ENCODE measurements around the gene EGFL7.
"Not testable (repeated sequence)": the region's sequence is repeated elsewhere in the genome, so short reads cannot be mapped to it uniquely, and the experiment has no call there.

EGFL7 gene

DNA sequence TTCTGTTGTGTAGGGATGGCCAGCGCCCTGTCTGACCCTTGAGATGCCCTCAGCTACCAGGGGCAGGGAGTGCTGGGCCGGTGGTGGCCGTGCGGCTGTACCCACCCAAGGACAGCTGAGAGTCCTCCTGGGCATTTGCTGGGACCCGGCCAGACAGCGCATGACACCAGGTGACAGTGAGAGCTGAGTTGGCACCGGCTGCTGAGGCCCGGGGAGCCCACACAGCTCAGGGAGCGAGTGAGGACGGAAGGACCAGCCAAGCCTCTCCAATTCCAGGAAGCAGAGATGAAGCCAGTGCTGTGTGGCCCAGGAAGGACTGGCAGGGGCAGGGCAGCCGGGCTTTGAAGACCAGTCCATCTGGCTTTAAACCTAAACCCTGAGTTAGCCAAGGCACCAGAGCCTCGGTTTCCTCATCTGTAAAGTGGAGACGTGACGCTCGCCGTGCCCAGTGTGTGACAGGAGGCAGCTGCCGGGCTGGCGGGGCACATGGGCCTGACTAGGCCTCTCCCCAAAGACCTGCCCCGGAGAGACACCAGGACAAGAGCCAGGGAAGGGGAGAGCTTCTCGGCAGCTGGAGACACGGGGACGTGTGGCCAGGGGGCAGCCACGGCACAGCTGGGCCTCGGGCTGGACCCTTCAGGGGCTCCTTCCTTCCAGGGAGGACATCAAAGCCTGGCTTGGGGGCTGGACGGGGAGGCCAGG lies 27.5 kb downstream of the EGFL7 start:
- DNase-seq, result no peak

DNA sequence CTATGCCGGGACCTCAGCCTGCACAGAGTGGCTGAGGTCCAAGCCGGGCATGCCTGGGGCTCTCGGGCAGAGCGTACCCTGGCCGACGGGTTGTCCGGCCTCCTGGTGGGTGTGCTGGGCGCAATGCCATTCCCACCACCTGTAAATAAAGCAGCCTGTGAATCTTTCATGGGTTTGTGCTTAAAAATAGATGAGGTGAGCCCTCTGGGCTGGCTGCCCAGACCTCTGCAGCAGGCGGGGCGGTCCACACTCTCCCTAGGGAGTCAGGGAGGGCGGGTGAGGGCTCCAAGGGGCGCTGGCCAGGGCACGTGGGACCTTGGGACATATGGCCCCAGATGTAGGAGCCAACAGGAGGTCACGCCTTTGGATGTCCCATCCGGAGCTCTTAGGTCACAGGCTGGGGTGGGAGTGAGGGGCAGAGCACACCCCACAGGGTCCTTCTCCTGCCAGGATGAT lies 28.1 kb downstream of the EGFL7 start:
- no peak for DNase-seq

DNA sequence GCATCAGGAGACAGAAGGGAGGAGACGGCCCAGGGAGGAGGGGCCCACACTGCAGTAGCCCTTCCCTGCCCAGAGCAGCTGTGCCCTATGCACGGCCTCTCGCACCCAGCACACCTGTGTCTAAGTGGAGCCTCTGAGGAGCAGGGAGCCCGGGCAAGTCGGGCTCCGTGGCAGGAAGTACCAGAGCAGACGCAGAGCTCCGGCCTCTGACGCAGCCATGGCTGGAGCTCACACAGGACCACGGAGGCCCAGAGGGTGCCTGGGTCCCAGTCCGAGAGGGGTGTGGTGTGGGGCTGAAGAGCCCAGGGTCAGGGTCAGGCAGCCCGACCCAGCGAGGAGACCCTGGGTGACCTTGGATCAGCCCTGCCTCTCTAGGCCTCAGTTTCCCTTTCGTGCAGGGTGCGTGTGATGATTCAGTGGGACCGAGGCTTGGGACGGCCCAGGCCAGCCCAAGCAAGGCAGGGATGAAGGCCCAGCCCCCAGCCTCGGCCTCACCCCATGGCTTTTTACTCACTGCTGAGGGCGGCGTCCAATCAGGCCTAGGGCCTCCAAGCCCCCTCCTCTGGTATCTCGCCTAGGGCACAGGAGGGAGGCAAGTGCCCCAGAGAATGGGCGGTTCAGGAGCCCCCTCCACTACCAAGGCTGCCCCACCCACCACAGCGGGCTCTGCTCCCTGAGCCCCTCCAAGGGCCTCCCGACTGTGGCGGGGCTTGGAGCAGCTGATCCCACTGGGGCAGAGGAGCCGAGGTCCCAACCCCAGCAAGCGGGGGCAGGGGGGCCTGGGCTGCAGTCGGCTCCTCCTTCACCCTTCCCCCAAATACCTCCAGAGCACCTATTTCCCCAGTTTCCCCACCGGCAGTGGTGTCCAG lies 28.8 kb downstream of the EGFL7 start:
- DNase-seq, result no peak

DNA sequence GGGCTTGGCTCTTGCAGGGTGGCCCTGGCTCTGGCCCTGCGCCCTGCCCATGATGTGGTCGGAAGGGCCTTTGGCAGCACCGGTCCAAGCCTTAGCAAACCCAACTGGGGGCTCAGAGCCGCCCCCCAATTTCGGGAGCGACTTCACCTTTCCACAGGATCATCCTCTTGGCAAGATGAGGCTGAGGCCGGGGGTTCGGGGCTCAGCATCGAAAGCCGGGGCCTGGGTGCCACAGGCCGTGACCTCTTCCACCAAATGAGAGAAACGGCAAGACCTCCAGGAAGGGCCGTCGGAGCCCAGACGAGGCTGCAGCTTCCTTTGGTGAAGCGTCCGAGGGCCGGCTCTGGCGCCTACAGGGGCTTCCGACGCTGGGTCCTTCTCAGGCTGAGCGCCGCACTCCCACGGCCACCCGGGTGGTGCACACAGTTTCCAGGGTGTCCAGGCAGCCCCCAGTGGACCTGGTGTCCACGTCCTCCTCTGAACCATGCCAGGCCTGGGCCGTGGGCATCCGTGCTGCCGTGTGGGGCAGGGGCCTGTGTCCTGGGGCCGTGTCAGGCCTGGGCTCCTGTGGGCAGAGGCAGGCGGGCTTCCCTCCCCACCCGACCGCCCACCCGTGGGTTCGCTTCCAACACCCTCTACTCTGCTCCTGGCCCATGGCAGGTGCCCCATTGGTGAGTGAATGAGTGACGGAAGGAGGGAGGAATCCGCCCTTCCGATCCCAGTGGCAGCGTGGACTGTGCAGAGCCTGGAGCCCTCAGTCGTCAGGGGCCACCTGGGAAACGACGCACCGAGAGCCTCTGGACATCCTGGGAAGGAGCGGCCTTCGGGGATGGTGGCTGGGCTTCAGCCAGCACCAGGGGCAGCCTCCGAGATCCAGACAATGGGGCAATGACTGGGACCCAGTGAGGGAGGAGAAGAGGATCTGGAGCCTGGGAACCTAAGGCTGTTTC lies 29.7 kb downstream of the EGFL7 start:
- DNase-seq, result no peak

DNA sequence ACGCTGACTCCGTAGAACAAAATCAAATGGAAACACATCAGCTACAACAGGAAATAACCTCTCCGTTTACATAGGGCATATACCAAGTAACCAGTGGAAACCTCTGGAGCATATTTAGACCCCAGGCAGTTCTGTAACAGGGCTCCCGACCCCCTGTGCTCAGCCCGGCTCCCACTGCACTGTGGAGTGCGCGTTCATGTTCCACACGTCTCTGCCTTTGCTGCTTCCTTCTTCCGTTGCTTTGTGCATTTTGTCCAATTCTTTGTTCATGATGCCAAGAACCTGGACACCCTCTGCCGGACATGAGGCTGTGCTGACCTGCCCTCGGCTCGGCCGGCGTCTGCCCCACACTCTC lies 30.4 kb downstream of the EGFL7 start:
- DNase-seq, result no peak

DNA sequence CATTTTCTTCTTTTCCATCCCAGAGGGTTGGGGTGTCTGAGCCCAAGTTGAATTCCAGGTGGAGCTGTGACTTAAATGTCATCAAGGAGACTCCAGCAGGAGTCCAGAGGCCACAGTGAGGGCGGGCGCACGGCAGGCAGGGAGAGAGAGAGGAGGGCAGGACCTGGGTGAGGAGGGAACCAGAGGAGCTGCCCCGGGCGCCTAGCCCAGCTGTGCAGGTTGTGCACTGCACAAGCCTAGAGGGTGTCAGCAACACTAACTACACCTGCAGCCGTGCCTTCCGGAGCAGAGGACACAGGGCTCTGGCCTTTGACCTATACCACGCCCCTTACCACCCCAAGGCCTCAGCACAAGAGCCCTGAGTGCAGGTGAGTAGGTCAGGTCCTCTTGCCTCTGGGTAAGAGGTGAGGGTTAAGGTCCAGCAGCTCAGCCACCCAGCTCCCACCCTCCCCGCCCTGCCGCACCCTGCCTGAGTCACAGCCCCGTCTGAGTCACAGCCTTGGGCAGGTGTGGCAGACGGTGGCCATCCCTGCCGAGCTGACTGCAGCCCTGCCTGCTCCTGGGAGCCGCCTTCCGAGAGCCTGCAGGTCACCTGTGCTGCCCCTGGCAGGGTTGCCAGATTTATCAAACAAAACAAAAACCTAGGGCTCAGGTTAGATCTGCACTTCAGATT lies 30.9 kb downstream of the EGFL7 start:
- no peak for DNase-seq

DNA sequence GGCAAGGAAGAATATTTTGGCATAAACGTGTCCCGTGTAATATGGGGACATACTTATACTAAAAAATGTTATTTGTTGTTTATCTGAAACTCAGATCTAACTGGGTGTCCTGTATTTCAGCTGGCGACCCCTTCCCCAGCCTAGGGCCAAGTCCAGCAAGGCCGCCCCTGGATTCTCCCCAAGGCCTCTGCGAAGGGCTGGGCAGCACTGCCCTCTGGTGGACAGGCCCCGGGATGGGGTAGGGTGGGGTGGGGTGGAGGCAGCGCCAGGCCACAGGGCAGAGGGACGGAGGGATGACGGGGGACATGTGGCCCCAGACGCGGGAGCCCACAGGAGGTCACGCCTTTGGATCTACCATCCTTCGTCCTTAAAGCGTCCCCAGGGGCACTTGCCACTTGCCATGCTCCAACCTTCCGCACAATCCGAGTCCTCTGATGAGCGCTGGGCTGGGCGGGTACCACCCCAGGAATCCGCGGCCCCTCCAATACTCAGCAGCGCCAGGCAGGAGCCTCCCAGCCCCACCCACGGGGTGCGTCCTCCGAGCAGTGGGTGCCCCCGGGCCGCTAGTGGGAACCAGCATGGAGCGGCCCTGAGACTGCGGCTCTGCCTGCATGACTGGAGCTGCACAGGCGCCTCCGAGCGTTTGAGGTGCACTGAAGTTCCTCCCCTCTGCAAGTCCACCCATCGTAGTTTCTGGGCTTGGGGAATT lies 31.6 kb downstream of the EGFL7 start:
- DNase-seq, result no peak

DNA sequence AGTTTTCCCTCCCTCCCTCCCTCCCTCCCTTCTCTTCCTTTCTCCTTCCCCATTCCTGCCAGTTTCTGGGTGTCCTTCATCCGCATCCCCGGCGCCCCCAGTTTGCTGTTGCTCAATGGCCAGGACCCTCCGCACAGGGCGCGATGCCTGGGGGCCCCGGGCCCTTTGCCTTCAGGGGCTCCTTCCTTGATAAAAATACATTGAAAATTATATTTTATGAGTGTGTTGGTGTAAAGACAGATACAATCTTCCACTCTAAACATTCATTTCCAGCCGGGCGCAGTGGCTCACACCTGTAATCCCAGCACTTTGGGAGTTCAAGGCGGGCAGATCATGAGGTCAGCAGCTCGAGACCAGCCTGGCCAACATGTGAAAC lies 32.1 kb downstream of the EGFL7 start:
- no peak for DNase-seq

DNA sequence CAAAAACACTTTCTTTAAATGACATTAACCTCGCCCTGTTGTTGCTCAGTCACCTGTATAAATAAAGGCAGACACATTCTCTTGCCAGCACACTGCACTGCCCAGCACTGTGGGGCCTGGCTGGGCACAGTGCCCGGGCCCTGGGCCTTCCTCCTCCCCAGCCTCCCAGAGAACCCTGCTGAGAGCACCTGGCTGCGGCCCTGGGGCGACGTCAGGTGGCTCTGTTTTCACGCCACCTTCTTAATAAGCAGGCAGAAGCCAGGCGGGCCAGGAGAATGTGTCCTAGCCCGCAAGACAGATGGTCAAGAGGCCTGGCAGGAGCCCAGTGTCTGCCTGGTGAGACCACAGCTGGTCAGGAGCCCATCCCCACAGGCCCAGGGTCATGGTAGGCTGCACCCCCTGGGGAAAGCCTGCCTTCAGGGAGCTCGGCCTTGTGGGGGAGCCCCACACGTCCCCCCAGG lies 32.7 kb downstream of the EGFL7 start:
- no peak for DNase-seq

DNA sequence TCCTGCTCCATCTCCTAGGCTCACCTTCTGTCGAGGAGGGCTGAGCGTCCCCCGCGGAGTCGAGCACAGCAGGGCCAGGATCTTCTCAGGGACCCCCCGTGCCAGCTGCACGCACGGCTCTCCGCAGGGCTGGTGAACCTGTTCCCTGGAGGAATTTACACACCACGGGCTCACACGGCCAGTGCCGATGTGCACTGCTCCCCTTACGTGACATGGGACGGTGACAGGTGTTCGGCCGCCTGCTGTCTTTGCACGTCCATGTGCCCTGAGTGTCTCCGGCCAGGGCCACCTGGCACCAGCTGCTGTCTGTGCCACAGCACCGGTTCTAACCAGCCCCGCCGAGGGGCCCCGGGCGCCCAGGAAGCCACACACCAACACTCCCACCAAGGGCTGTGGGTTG lies 33.2 kb downstream of the EGFL7 start:
- no peak for DNase-seq

DNA sequence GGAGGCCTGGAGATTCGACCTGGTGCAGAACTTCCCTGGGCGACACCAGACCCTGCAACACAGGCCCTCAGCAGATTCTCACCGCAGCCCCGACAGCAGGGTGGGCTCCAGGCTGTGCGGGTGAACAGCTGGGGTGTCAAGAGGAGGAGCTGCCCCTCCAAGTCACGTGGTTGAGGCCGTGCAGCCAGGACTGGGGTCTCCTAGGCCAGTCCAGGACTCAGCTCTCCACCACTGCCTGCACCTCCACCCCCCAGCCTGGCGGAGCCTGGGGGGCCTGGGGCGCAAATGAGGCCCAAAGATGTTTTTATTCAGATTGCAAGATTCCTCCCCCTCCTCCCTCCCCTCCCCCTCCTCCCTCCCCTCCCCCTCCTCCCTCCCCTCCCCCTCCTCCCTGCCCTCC lies 33.8 kb downstream of the EGFL7 start:
- no peak for DNase-seq

DNA sequence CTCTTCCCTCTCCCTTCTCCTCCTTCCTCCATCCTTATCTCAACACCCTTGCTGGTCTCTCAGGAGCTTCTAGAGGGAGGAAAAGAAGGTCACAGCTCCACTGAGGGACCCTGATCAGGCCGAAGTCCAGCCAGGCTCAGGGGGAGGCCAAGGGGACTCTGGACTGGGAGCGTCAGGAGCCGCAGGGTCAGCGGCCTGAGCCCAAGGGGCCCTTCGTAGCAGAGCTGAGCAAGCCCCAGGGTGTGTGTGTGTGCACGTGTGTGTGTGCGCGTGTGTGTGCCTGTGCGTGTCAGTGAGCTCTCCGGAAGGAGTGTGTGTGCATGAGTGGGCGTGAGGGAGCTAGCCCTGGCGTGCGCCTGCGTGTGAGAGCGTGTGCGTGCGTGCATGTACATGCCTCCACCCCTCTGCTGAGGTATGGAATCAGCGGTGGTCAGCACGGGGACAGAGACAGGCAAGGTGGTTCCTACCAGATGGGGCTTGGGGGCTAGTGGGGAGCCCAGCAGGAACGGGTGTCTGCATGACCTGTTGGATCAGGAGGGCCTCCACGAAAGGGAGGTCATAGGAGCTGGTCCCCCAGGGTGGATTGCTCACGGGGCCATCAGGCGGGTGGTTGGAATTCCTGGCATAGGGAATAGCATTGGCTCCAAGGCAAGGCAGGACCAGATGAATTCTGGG lies 34.6 kb downstream of the EGFL7 start:
- DNase-seq, result no peak

DNA sequence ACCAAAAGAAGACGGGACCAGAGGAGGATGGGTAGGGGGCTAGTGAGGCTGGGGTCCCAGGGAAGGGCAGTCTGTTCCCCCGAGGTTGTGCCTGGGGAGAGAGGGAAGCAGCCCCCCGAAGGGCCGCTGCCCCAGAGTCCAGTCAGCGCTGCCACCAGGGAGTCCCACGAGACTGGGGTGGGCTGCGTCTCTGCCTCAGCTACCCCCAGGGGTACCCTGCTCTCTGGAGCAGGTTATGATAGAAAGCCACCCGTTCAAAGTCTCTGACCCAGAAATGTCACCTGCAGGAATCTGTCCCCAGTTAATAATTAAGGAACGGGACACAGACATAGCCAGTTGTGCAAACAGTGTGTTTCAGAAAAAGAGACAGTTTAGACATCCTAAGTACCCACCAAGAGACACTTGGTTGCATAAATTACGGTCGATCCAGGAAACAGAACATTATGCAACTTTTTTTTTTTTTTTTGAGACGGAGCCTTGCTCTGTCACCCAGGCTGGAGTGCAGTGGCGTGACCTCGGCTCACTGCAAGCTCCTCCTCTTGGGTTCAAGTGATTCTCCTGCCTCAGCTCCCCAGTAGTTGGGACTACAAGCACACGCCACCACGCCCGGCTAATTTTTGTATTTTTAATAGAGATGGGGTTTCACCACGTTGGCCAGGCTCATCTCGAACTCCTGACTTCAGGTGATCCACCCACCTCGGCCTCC lies 35.3 kb downstream of the EGFL7 start:
- no peak for DNase-seq

DNA sequence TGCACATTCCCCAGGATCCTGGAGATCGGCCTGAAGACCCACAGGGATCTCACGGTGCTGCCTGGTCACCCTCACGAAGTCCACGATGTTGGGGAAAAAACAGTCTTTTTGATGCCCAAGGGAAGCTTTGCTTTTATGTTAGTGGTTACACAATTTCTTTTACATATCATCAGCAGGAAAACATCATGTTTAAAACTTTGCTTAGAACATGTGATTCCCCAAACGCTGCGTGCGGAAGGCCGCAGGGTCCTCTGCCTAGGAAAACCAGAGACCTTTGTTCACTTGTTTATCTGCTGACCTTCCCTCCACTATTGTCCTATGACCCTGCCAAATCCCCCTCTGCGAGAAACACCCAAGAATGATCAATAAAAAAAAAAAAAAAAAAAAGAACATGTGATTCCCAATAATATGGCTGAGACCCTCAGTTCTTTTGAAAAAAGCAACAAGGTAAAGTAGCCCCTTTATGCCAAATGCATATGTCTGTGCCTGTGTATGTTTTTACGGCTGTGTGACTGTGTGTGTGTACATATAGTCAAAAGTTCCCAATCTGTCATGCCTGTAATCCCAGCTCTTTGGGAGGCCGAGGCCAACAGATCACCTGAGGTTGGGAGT lies 36.0 kb downstream of the EGFL7 start:
- DNase-seq, result no peak

DNA sequence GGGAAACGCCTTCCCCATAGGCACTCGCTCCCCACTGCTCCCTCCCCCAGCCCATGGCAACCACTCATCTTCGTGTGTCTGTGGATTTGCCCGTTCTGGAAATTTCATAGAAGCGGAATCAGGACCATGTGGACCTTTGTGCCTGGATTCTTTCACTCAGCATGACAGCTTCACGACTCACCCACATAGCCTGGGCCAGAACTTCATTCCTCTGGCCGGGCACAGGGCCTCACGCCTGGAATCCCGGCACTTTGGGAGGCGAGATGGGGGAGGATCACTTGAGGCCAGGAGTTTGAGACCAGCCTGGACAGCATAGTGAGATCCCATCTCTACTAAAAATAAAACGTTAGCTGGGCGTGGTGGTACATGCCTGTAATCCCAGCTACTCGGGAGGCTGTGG lies 37.6 kb downstream of the EGFL7 start:
- DNase-seq, result no peak

DNA sequence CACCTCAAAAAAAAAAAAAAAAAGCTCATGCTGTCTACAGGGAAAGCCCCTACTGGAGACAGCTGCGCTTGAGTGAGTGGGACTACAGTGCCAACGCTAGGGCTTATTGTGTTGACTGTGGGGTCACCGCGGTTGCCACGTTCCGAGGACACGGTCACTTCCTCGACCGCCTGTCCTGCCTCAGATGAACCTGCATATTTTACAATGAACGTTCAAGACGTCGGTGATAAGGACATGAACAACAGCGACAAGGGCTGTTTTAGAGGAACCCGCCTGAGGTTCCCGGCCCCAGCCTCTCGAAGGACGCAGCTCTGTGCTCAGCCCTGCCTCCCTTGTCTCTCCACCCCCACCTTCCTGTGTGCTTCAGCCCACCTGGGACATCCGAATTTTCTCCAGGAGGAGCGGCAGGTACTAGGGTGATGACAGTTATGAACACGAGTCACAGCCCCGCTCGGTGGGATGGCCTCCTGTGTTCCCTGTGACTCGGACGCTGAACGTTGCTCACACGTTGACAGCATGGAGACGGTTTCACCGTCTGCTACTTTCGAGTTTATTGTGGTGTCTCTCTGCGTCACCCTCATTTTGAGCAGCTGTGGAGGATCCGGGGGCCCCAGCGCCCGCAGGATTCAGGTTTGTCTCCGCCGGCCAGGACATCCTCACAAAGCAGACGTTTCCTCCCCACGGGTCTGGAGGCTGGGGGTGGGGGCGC lies 38.4 kb downstream of the EGFL7 start:
- DNase-seq, result no peak

DNA sequence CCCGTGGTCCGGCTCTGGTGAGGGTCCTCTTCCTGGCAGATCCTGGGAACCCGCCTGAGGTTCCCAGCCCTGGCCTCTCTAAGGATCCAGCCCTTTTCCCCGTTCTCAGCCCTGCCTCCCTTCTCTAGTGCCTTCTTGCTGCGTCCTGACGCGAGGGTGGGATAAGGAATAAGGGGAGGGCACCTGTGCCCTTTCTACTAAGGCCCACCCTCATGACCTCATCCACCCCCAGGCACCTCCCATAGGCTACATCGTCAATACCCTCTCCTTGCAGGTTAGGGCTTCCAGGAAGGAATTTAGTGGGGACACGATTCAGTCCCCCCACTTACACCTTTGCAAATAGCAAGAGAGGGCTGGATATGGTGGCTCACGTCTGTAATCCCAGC lies 38.9 kb downstream of the EGFL7 start:
- DNase-seq, result no peak

DNA sequence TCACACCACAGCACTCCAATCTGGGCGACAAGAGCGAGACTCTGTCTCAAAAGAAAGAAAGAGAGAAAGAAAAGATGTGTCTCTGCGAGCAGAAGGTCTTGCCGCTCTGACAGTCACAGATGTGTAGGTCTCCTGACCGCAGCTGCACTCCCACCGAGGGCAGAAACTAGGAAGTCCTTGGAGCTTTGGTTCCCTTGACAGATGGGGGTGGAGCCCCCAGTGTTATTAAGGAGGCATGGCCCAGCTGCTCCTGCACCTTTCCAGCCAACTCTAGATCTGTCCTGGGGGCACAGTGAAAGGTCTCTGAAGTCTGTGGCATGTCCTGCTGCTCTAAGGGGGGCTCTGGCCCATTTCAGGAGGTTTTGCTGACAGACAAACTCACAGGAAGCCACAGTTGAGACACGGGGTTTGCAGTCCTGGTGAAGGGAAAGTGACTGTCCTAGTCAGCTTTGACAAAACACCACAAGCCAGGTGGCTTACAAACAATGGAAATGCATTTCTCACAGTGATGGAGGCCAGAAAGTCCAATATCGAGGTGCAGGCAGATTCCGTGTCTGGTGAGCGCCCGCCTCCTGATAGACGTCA lies 40.7 kb downstream of the EGFL7 start:
- DNase-seq, result no peak

DNA sequence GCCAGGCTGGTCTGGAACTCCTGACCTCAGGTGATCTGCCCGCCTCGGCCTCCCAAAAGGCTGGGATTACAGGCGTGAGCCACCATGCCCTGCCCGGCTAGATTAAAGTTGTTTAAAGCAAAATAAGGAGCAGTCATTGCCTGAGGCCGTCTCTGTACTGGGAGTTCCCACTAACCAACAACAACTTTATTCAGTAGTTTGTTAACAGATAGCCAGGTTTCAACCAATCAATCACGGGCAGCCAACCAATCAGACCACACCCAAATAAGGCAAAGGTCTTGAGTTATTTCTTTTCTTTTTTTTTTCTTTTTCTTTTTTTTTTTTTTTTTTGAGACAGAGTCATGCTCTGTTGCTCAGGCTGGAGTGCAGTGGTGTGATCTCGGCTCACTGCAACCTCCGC lies 42.0 kb downstream of the EGFL7 start:
- not testable (repeated sequence) for DNase-seq
